ENCODE results near the gene PDE10A.
"Not testable (repeated sequence)": the region's sequence is repeated elsewhere in the genome, so short reads cannot be mapped to it uniquely, and the experiment has no call there.

PDE10A gene

DNA sequence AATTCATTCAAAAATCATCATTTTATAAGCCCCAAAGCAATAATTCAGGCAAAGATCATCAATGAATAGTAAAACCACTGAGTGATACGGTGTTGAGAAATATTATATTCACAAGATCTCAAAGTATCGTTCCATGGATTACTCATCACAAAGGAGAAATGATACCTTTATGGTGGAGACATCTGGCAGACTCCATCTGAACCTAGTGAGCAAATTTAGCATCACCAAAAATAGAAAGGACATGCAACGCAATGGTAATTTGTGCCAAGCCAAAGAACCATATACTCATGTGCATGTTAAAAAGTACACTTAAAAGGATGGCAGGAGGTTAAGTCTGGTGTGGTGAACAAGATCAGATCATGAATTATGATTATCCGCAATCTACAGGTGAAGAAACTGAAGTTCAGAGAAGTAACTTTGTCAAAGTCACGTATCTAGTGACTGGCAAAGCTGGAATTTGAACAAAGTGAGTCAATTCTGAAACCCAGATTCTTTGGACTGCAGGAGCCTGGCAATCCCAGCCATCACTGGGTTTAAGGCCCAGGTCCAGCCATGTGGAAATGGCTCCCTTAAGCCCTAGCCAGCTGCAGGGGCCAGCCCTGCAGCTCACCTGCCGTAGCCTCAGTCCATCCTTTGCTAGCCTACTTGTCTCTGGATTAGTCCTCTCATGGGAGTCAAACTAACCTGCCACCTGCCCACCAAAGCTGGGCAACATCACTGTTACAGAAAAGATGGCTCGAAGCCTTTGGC lies 68.3 kb downstream of the PDE10A start:
- Histone ChIP-seq H3K36me3 (ENCODE audit: control insufficient read depth in 2 of 2, insufficient read depth in 2 of 2, low read length in 2 of 2) (no peaks in the 10 kb centered on the region), H3K9ac (ENCODE audit: low read depth in 1 of 2, low read length in 2 of 2) (no peak overlapping the region), H3K4me3 (ENCODE audit: low read length in 2 of 2) (no peak overlapping the region), H3K27me3 (ENCODE audit: control insufficient read depth in 2 of 2, insufficient read depth in 2 of 2, low read length in 2 of 2) (no peaks in the 10 kb centered on the region), H3K9me3 (ENCODE audit: control insufficient read depth in 2 of 2, low read length in 2 of 2) (no peaks in the 10 kb centered on the region), H3K4me1 (ENCODE audit: control insufficient read depth in 2 of 2, insufficient read depth in 2 of 2, low read length in 2 of 2) (no peaks in the 10 kb centered on the region), H3K27ac (ENCODE audit: low read depth in 2 of 2, low read length in 2 of 2) (no peak overlapping the region)

DNA sequence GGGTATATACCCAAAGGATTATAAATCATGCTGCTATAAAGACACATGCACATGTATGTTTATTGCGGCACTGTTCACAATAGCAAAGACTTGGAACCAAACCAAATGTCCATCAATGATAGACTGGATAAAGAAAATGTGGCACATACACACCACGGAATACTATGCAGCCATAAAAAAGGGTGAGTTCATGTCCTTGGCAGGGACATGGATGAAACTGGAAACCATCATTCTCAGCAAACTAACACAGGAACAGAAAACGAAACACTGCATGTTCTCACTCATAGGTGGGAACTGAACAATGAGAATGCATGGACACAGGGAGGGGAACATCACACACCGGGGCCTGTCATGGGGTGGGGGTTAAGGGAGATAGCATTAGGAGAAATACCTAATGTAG lies 70.1 kb downstream of the PDE10A start:
- not testable (repeated sequence) for H3K4me1 ChIP-seq (ENCODE audit: control insufficient read depth in 2 of 2, insufficient read depth in 2 of 2, low read length in 2 of 2); H3K36me3 ChIP-seq (ENCODE audit: control insufficient read depth in 2 of 2, insufficient read depth in 2 of 2, low read length in 2 of 2); H3K4me3 ChIP-seq (ENCODE audit: low read length in 2 of 2); H3K27ac ChIP-seq (ENCODE audit: low read depth in 2 of 2, low read length in 2 of 2); H3K27me3 ChIP-seq (ENCODE audit: control insufficient read depth in 2 of 2, insufficient read depth in 2 of 2, low read length in 2 of 2); H3K9me3 ChIP-seq (ENCODE audit: control insufficient read depth in 2 of 2, low read length in 2 of 2); H3K9ac ChIP-seq (ENCODE audit: low read depth in 1 of 2, low read length in 2 of 2)

- Histone ChIP-seq H3K9me3 (ENCODE audit: control insufficient read depth in 2 of 2, low read length in 2 of 2) (no peaks in the 10 kb centered on the region), H3K4me1 (ENCODE audit: control insufficient read depth in 2 of 2, insufficient read depth in 2 of 2, low read length in 2 of 2) (no peaks in the 10 kb centered on the region), H3K36me3 (ENCODE audit: control insufficient read depth in 2 of 2, insufficient read depth in 2 of 2, low read length in 2 of 2) (no peaks in the 10 kb centered on the region), H3K27ac (ENCODE audit: low read depth in 2 of 2, low read length in 2 of 2) (no peak overlapping the region), H3K9ac (ENCODE audit: low read depth in 1 of 2, low read length in 2 of 2) (no peak overlapping the region), H3K27me3 (ENCODE audit: control insufficient read depth in 2 of 2, insufficient read depth in 2 of 2, low read length in 2 of 2) (no peaks in the 10 kb centered on the region), H3K4me3 (ENCODE audit: low read length in 2 of 2) (no peak overlapping the region)
Measured at GRCh38 chr6:165588515-165588914, 74.5 kb downstream of the PDE10A start.

DNA sequence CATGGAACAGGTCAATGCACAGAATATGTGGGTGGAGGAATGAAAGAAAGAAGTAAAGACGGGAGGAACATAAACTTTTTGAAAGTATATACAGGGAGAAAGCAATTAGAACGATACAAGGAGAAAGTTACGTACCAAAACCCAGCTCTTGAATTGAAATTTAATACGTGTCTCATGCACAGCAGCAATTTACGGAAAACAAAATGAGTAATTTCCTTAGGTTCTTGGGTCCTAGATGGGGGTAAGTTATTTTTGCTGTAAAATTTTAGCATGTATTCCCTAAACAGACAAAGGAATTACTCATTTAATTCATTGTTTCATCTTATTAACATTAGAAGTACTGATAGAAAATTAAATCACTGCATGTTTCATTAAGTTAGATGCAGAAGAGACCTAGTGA lies 75.8 kb downstream of the PDE10A start:
- Histone ChIP-seq H3K27ac (ENCODE audit: low read depth in 2 of 2, low read length in 2 of 2) (no peak overlapping the region), H3K27me3 (ENCODE audit: control insufficient read depth in 2 of 2, insufficient read depth in 2 of 2, low read length in 2 of 2) (no peaks in the 10 kb centered on the region), H3K9ac (ENCODE audit: low read depth in 1 of 2, low read length in 2 of 2) (no peak overlapping the region), H3K9me3 (ENCODE audit: control insufficient read depth in 2 of 2, low read length in 2 of 2) (no peaks in the 10 kb centered on the region), H3K4me3 (ENCODE audit: low read length in 2 of 2) (no peak overlapping the region), H3K36me3 (ENCODE audit: control insufficient read depth in 2 of 2, insufficient read depth in 2 of 2, low read length in 2 of 2) (no peaks in the 10 kb centered on the region), H3K4me1 (ENCODE audit: control insufficient read depth in 2 of 2, insufficient read depth in 2 of 2, low read length in 2 of 2) (no peaks in the 10 kb centered on the region)

DNA sequence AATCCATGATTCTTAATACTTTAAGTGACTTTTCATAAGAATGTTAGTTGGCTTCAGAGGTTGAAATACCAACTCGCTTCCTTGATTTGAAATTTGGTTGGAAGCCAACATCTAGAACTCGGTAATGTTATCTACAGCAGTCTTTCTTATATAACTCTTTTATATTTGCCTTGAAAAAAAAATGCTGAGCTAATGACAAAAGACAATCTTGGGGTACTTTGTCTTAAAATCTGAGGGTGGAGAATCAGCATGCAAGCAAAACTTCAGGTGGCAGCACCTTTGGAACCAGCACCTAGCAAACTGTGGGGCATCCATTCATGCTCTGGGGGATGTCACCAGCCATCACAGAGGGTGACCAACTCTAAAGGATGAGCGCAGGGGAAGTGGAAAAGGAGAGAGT lies 76.3 kb downstream of the PDE10A start:
- Histone ChIP-seq H3K27ac (ENCODE audit: low read depth in 2 of 2, low read length in 2 of 2) (no peak overlapping the region), H3K4me3 (ENCODE audit: low read length in 2 of 2) (no peak overlapping the region), H3K9ac (ENCODE audit: low read depth in 1 of 2, low read length in 2 of 2) (no peak overlapping the region), H3K36me3 (ENCODE audit: control insufficient read depth in 2 of 2, insufficient read depth in 2 of 2, low read length in 2 of 2) (no peaks in the 10 kb centered on the region), H3K27me3 (ENCODE audit: control insufficient read depth in 2 of 2, insufficient read depth in 2 of 2, low read length in 2 of 2) (no peaks in the 10 kb centered on the region), H3K4me1 (ENCODE audit: control insufficient read depth in 2 of 2, insufficient read depth in 2 of 2, low read length in 2 of 2) (no peaks in the 10 kb centered on the region), H3K9me3 (ENCODE audit: control insufficient read depth in 2 of 2, low read length in 2 of 2) (no peaks in the 10 kb centered on the region)

DNA sequence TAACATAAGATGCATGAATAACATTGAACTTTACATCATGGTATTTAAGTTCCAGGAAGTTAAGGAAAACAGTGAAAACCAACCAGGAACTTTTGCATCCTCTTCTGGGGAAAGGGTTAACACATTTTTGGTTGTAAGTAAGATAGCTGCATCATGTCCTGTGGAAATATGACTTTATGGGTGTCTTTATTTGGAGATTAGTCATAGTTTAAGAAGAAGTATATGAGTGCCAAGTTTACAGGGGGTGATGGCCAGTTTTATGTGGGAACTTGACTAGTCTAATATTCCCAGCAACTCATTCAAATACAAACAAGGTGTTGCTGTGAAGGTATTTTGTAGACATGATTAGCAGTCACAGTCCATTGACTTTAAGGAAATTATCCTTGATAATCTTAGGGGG lies 78.0 kb downstream of the PDE10A start:
- Histone ChIP-seq H3K36me3 (ENCODE audit: control insufficient read depth in 2 of 2, insufficient read depth in 2 of 2, low read length in 2 of 2) (no peaks in the 10 kb centered on the region), H3K27me3 (ENCODE audit: control insufficient read depth in 2 of 2, insufficient read depth in 2 of 2, low read length in 2 of 2) (no peaks in the 10 kb centered on the region), H3K4me1 (ENCODE audit: control insufficient read depth in 2 of 2, insufficient read depth in 2 of 2, low read length in 2 of 2) (no peaks in the 10 kb centered on the region), H3K9me3 (ENCODE audit: control insufficient read depth in 2 of 2, low read length in 2 of 2) (no peaks in the 10 kb centered on the region), H3K27ac (ENCODE audit: low read depth in 2 of 2, low read length in 2 of 2) (no peak overlapping the region), H3K4me3 (ENCODE audit: low read length in 2 of 2) (no peak overlapping the region), H3K9ac (ENCODE audit: low read depth in 1 of 2, low read length in 2 of 2) (no peak overlapping the region)

DNA sequence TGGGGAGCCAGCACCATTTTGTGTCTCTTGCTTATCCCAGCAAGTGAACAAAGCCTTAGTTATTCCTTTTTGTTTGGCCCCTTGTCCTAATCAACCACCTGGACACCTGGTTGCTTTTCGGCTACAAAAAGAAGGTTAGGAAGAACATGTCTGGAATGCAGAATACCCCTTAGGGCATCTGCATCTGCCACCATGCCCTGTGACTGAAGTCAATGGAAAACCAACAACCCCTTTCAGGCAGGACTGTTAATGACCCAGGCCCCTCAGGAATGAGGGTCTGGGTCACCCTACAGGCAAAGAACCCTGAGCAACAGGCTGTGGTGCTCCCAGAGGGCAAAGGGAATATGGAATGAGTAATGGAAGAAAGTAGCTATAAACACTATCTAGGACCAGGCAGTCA lies 78.5 kb downstream of the PDE10A start:
- H3K4me1 ChIP-seq (ENCODE audit: control insufficient read depth in 2 of 2, insufficient read depth in 2 of 2, low read length in 2 of 2) = no peaks in the 10 kb centered on the region

GRCh38 chr6:165581678-165582077 lies 81.4 kb downstream of the PDE10A start:
- Histone ChIP-seq H3K4me3 (ENCODE audit: low read length in 2 of 2) (no peak overlapping the region), H3K4me1 (ENCODE audit: control insufficient read depth in 2 of 2, insufficient read depth in 2 of 2, low read length in 2 of 2) (no peaks in the 10 kb centered on the region), H3K36me3 (ENCODE audit: control insufficient read depth in 2 of 2, insufficient read depth in 2 of 2, low read length in 2 of 2) (no peaks in the 10 kb centered on the region), H3K27ac (ENCODE audit: low read depth in 2 of 2, low read length in 2 of 2) (no peak overlapping the region), H3K9me3 (ENCODE audit: control insufficient read depth in 2 of 2, low read length in 2 of 2) (no peaks in the 10 kb centered on the region), H3K27me3 (ENCODE audit: control insufficient read depth in 2 of 2, insufficient read depth in 2 of 2, low read length in 2 of 2) (no peaks in the 10 kb centered on the region), H3K9ac (ENCODE audit: low read depth in 1 of 2, low read length in 2 of 2) (no peak overlapping the region)

More for the DNA sequence above, 78.5 kb downstream of the PDE10A start:
- Histone ChIP-seq H3K27me3 (ENCODE audit: control insufficient read depth in 2 of 2, insufficient read depth in 2 of 2, low read length in 2 of 2) (no peaks in the 10 kb centered on the region), H3K27ac (ENCODE audit: low read depth in 2 of 2, low read length in 2 of 2) (no peak overlapping the region), H3K4me3 (ENCODE audit: low read length in 2 of 2) (no peak overlapping the region), H3K36me3 (ENCODE audit: control insufficient read depth in 2 of 2, insufficient read depth in 2 of 2, low read length in 2 of 2) (no peaks in the 10 kb centered on the region), H3K9me3 (ENCODE audit: control insufficient read depth in 2 of 2, low read length in 2 of 2) (no peaks in the 10 kb centered on the region), H3K9ac (ENCODE audit: low read depth in 1 of 2, low read length in 2 of 2) (no peak overlapping the region)

DNA sequence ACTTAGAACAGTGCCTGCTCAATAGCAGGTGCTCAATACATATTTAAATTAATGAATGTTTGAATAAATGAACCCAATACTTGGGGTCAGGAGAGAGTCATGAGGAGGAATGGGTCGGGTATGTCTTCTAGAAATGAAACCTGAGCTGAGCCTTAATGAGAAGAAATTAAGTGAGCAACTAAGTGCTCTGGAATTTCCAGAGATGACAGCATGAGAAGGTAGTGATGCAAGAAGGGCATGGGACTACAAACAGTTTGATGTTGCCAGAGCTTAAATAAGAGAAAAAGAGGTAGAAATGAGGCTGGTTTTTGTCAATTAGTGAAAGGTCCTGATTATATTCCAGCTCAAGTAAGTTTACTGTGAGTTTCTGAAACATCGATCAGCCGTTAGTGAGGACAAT lies 82.9 kb downstream of the PDE10A start:
- Histone ChIP-seq H3K36me3 (ENCODE audit: control insufficient read depth in 2 of 2, insufficient read depth in 2 of 2, low read length in 2 of 2) (no peaks in the 10 kb centered on the region), H3K27me3 (ENCODE audit: control insufficient read depth in 2 of 2, insufficient read depth in 2 of 2, low read length in 2 of 2) (no peaks in the 10 kb centered on the region), H3K27ac (ENCODE audit: low read depth in 2 of 2, low read length in 2 of 2) (no peak overlapping the region), H3K9me3 (ENCODE audit: control insufficient read depth in 2 of 2, low read length in 2 of 2) (no peaks in the 10 kb centered on the region), H3K4me1 (ENCODE audit: control insufficient read depth in 2 of 2, insufficient read depth in 2 of 2, low read length in 2 of 2) (no peaks in the 10 kb centered on the region), H3K9ac (ENCODE audit: low read depth in 1 of 2, low read length in 2 of 2) (no peak overlapping the region), H3K4me3 (ENCODE audit: low read length in 2 of 2) (no peak overlapping the region)

DNA sequence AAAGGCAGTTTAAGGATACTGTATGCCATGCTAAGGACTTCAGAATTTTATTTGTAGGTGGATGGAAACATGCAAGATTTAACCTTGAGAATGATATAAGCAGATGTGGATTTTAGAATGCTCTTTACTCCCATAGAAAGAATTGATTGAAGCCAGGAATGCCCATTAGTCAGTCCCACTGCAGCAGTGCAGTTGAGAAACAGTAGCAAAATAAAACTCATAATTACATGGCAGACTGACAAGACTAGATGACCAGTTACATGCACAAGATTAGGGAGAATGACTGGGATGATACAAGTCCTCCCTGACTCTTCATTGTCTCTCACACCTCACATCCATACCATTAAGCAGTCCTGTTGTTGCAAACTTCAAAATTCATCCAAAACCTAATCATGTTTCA lies 83.9 kb downstream of the PDE10A start:
- H3K4me3 ChIP-seq (ENCODE audit: low read length in 2 of 2) = no peak overlapping the region
- H3K9ac ChIP-seq (ENCODE audit: low read depth in 1 of 2, low read length in 2 of 2) = no peak overlapping the region
- H3K4me1 ChIP-seq (ENCODE audit: control insufficient read depth in 2 of 2, insufficient read depth in 2 of 2, low read length in 2 of 2) = no peaks in the 10 kb centered on the region
- H3K36me3 ChIP-seq (ENCODE audit: control insufficient read depth in 2 of 2, insufficient read depth in 2 of 2, low read length in 2 of 2) = no peaks in the 10 kb centered on the region
- H3K9me3 ChIP-seq (ENCODE audit: control insufficient read depth in 2 of 2, low read length in 2 of 2) = no peaks in the 10 kb centered on the region
- H3K27me3 ChIP-seq (ENCODE audit: control insufficient read depth in 2 of 2, insufficient read depth in 2 of 2, low read length in 2 of 2) = no peaks in the 10 kb centered on the region
- H3K27ac ChIP-seq (ENCODE audit: low read depth in 2 of 2, low read length in 2 of 2) = no peak overlapping the region

GRCh38 chr6:165577556-165577955 lies 85.5 kb downstream of the PDE10A start:
- Histone ChIP-seq H3K27me3 (ENCODE audit: control insufficient read depth in 2 of 2, insufficient read depth in 2 of 2, low read length in 2 of 2) (no peaks in the 10 kb centered on the region), H3K36me3 (ENCODE audit: control insufficient read depth in 2 of 2, insufficient read depth in 2 of 2, low read length in 2 of 2) (no peaks in the 10 kb centered on the region), H3K27ac (ENCODE audit: low read depth in 2 of 2, low read length in 2 of 2) (no peak overlapping the region), H3K9ac (ENCODE audit: low read depth in 1 of 2, low read length in 2 of 2) (no peak overlapping the region), H3K4me3 (ENCODE audit: low read length in 2 of 2) (no peak overlapping the region), H3K9me3 (ENCODE audit: control insufficient read depth in 2 of 2, low read length in 2 of 2) (no peaks in the 10 kb centered on the region), H3K4me1 (ENCODE audit: control insufficient read depth in 2 of 2, insufficient read depth in 2 of 2, low read length in 2 of 2) (no peaks in the 10 kb centered on the region)

All from mucosa of rectum (tissue), 2 donors.